Fibroblast of pulmonary artery (primary cell): ENCODE results near the gene BACH2.

Experiments
- DNase-seq: peaks from one replicate; pipeline ENCODE4 v3.0.0-alpha.2; 2010; ENCODE audit warnings: low read depth
- H3K4me3 ChIP-seq: replicated peaks from 2 replicates; pipeline ENCODE4 v1.5.1; 2011; ENCODE audit warnings: low read depth, mild to moderate bottlenecking, control low read depth, low read length, moderate library complexity
- CTCF ChIP-seq: IDR thresholded peaks from 2 replicates; pipeline ENCODE4 v1.5.1; 2011; ENCODE audit warnings: mild to moderate bottlenecking, control low read depth, low read length, inconsistent platforms; ENCODE audit errors: missing control alignments

Gene BACH2

GRCh38 chr6:90302320-90302719 lies 5.7 kb upstream of the BACH2 start:
- DNase-seq: no peak
- no peak for TF ChIP-seq CTCF
- H3K4me3 ChIP-seq: no peak overlapping the region

DNA sequence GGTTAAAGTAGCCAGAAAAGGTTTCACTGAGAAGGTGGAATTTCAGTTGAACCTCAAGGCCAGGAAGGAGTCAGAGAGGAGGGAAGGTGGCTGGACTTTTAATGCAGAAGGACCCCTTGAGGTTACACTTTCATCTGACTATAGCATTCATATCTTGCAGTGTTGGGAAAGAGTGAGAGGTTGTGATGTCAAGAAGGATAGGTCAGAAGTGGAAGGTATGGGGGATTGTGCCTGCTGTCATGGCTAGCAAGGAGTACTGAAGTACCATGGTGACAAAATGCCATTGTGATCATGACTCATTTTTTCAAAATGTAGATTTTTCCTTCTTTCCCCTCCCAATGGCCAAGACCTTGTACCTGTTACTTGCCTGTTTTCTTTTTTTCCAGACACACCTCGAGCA lies 5.2 kb upstream of the BACH2 start:
- no peak for DNase-seq
- TF ChIP-seq CTCF: no peak

GRCh38 chr6:90298459-90299053 lies 1.9 kb upstream of the BACH2 start:
- DNase-seq: no peak
- no peak overlapping the region for H3K4me3 ChIP-seq
- TF ChIP-seq CTCF: no peak

More for the DNA sequence above, 5.2 kb upstream of the BACH2 start:
- no peak overlapping the region for H3K4me3 ChIP-seq

DNA sequence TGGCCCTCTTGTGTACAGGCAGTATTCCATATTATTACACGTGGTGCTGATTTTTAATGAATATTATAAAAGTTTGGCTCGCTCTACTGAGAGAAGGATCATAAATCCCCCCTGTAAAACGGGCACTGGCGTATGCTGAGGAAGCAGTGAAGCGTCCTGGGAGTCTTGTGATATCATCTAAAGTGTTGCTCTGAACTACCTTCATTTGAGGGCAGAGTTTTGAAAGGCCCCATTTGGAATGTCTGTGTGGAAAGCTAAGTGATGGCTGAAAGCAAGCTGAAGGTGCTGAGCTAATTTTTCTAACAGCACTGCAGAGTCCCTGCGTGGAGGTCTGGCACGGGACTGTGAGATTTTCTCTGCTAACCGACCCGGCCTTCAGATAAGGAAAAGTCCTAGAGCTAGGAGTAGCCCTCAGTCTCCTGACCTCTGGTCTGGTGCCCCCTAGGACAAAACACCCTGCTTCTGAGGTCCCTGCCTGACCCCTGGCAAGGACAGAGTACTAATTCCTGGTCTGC lies 1.3 kb upstream of the BACH2 start:
- no peak overlapping the region for H3K4me3 ChIP-seq
- DNase-seq: no peak
- TF ChIP-seq CTCF: no peak

- DNase-seq: no peak
- no peak for TF ChIP-seq CTCF
- H3K4me3 ChIP-seq: peak overlapping the region; percentile 56
These were observed 648 bp upstream of the BACH2 start for GRCh38 chr6:90297115-90297866.

- no peak for TF ChIP-seq CTCF
- H3K4me3 ChIP-seq: peak overlapping the region; percentile 56
- peak; percentile 64 for DNase-seq
These were observed 746 bp downstream of the BACH2 start for GRCh38 chr6:90295854-90296340.
